ENCODE measurements around the gene KIRREL3. TPM values are rescaled to one million over a fixed set of nuclear protein-coding genes. Genes with fewer than 3 reads are reported as not detected.

KIRREL3 gene
- total RNA-seq, 4 donors from 2014 or later = 0.19 TPM; not detected in 3

DNA sequence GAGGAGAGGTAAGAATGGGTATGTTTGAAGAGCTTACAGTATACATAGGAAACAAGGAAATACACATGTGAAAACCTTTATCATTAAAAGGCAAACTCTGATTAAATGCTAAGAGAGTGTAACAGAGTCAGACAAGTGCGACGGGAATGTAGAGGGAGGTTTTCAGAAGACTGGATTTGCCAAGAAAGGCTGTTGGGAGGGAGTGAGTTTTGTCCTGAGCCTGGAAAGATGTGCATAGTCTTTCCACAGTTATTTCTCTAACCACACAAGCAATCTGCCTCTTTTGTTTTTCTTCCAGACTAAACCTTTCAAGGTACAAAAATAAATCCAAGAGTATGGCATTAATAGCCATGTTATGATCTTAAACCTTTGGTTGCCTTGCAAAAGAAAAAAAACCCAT is 170.9 kb downstream of the KIRREL3 start:
- Histone ChIP-seq H3K27ac (no peak overlapping the region), H3K27me3 (no peaks in the 10 kb centered on the region), H3K36me3 (no peaks in the 10 kb centered on the region), H3K4me1 (no peaks in the 10 kb centered on the region), H3K9me3 (no peaks in the 10 kb centered on the region), H3K4me3 (no peak overlapping the region)
- WGBS, 2 donors = 57 to 86% methylated on average over 2 of the region's 2 CpGs
- DNase-seq = no peak
- TF ChIP-seq POLR2A (IDR thresholded peaks at IDR 0.05) (no peak), CTCF (IDR thresholded peaks at IDR 0.05) (no peak)
- intact Hi-C loops (cut with DNase I) = no loop called here

GRCh38 chr11:126824035-126824607 is 176.4 kb downstream of the KIRREL3 start:
- H3K4me1 ChIP-seq = no peaks in the 10 kb centered on the region
- intact Hi-C loops (cut with DNase I) = no loop called here
- H3K27ac ChIP-seq = no peak overlapping the region
- 32 to 50% methylated on average over 6 to 7 of the region's 7 CpGs for WGBS, 2 donors
- H3K4me3 ChIP-seq = no peak overlapping the region
- no peaks in the 10 kb centered on the region for H3K36me3 ChIP-seq
- no peak for DNase-seq
- peaks cover 0 to 7% (median 0%) of the 10 kb centered on the region in 4 donors for H3K27me3 ChIP-seq
- no peaks in the 10 kb centered on the region for H3K9me3 ChIP-seq
- TF ChIP-seq CTCF (IDR thresholded peaks at IDR 0.05) (no peak), POLR2A (IDR thresholded peaks at IDR 0.05) (no peak)

- no peak overlapping the region for H3K27ac ChIP-seq
- intact Hi-C loops (cut with DNase I) = no loop called here
- TF ChIP-seq CTCF (IDR thresholded peaks at IDR 0.05) (no peak), POLR2A (IDR thresholded peaks at IDR 0.05) (no peak)
- no peaks in the 10 kb centered on the region for H3K36me3 ChIP-seq
- no peaks in the 10 kb centered on the region for H3K9me3 ChIP-seq
- DNase-seq = no peak
- H3K4me3 ChIP-seq = no peak overlapping the region
- H3K27me3 ChIP-seq = peaks cover 0 to 7% (median 0%) of the 10 kb centered on the region in 4 donors
- no peaks in the 10 kb centered on the region for H3K4me1 ChIP-seq
Observed at GRCh38 chr11:126823274-126823673, 177.3 kb downstream of the KIRREL3 start.

- intact Hi-C loops (cut with DNase I) = no loop called here
Observed at GRCh38 chr11:126821827-126822226, 178.7 kb downstream of the KIRREL3 start.

GRCh38 chr11:126819194-126819593 is 181.4 kb downstream of the KIRREL3 start:
- WGBS, 2 donors = 78 to 87% methylated on average over 3 to 9 of the region's 10 CpGs
- intact Hi-C loops (cut with DNase I) = no loop called here
- Histone ChIP-seq H3K9me3 (no peaks in the 10 kb centered on the region), H3K36me3 (no peaks in the 10 kb centered on the region), H3K27ac (no peak overlapping the region), H3K4me3 (no peak overlapping the region), H3K4me1 (no peaks in the 10 kb centered on the region), H3K27me3 (peaks cover 0 to 6% (median 0%) of the 10 kb centered on the region in 4 donors)
- TF ChIP-seq CTCF (IDR thresholded peaks at IDR 0.05) (no peak), POLR2A (IDR thresholded peaks at IDR 0.05) (no peak)
- no peak for DNase-seq

More at GRCh38 chr11:126821827-126822226, 178.7 kb downstream of the KIRREL3 start:
- DNase-seq = no peak
- no peaks in the 10 kb centered on the region for H3K36me3 ChIP-seq
- TF ChIP-seq POLR2A (IDR thresholded peaks at IDR 0.05) = no peak
- no peak for TF ChIP-seq CTCF (IDR thresholded peaks at IDR 0.05)
- H3K27me3 ChIP-seq = peaks cover 0 to 7% (median 0%) of the 10 kb centered on the region in 4 donors
- WGBS, 2 donors = 55 to 58% methylated on average over 1 of the region's 1 CpG
- H3K27ac ChIP-seq = no peak overlapping the region
- H3K4me3 ChIP-seq = no peak overlapping the region
- H3K9me3 ChIP-seq = no peaks in the 10 kb centered on the region
- H3K4me1 ChIP-seq = no peaks in the 10 kb centered on the region

All from esophagus squamous epithelium (tissue), 5 donors.